OCI-LY1 (cell line): ENCODE measurements around the gene TNRC6C.
"Not testable (repeated sequence)": the region's sequence is repeated elsewhere in the genome, so short reads cannot be mapped to it uniquely, and the experiment has no call there.

ENCODE experiments used
- H2AFZ ChIP-seq: fragments of 200-600 bp; sonication (generic), shearing (Covaris generic); 2 replicates; pipeline ENCODE4 v1.6.0; 2014; ENCODE audit warnings: antibody characterized with exemption, mild to moderate bottlenecking, low read length
- H3F3A ChIP-seq: fragments of 200-600 bp; sonication (generic), shearing (Covaris generic); 2 replicates; pipeline ENCODE4 v1.6.0; 2014; ENCODE audit warnings: mild to moderate bottlenecking, antibody characterized with exemption, low read length, moderate library complexity; ENCODE audit not compliant: insufficient read depth
- H3K27ac ChIP-seq: fragments of 200-600 bp; sonication (generic); 2 replicates; pipeline ENCODE4 v1.5.1; 2014; ENCODE audit warnings: low read length, mixed run types, mild to moderate bottlenecking, low read depth; ENCODE audit not compliant: poor library complexity, severe bottlenecking
- H3K27me3 ChIP-seq: fragments of 200-600 bp; sonication (generic); 2 replicates; pipeline ENCODE4 v1.6.0; 2014; ENCODE audit warnings: antibody characterized with exemption, mild to moderate bottlenecking, low read length, moderate library complexity; ENCODE audit not compliant: insufficient read depth
- H3K36me3 ChIP-seq: fragments of 200-600 bp; sonication (generic); 2 replicates; pipeline ENCODE4 v1.6.1; 2014; ENCODE audit warnings: mild to moderate bottlenecking, antibody characterized with exemption, low read length, moderate library complexity, mixed read lengths; ENCODE audit not compliant: insufficient read depth
- H3K4me1 ChIP-seq: fragments of 200-600 bp; sonication (generic); 2 replicates; pipeline ENCODE4 v1.5.1; 2014; ENCODE audit warnings: mild to moderate bottlenecking, low read length, moderate library complexity; ENCODE audit not compliant: insufficient read depth, severe bottlenecking
- H3K4me2 ChIP-seq: fragments of 200-600 bp; sonication (generic), shearing (Covaris generic); 2 replicates; pipeline ENCODE4 v1.6.1; 2014; ENCODE audit warnings: low read length
- H3K4me3 ChIP-seq: fragments of 200-600 bp; sonication (generic); 2 replicates; pipeline ENCODE4 v1.5.1; 2014; ENCODE audit warnings: low read length, low read depth, mild to moderate bottlenecking, mixed read lengths; ENCODE audit not compliant: poor library complexity, severe bottlenecking
- H3K79me2 ChIP-seq: fragments of 200-600 bp; shearing (Covaris generic); 2 replicates; pipeline ENCODE4 v1.6.1; 2016; ENCODE audit warnings: mixed run types, low read length, mixed read lengths; ENCODE audit not compliant: insufficient read depth
- H3K9ac ChIP-seq: fragments of 200-600 bp; sonication (generic), shearing (Covaris generic); 2 replicates; pipeline ENCODE4 v1.6.1; 2014; ENCODE audit warnings: mild to moderate bottlenecking, low read length, mixed read lengths
- H3K9me2 ChIP-seq: fragments of 200-600 bp; sonication (generic), shearing (Covaris generic); 2 replicates; pipeline ENCODE4 v1.6.1; 2014; ENCODE audit warnings: low read depth, mild to moderate bottlenecking, low read length, mixed read lengths
- H3K9me3 ChIP-seq: fragments of 200-600 bp; shearing (Covaris generic); 2 replicates; pipeline ENCODE4 v1.6.1; 2014; ENCODE audit warnings: low read length, mixed read lengths
- H4K20me1 ChIP-seq: fragments of 200-600 bp; sonication (generic), shearing (Covaris generic); 2 replicates; pipeline ENCODE4 v1.6.0; 2016; ENCODE audit warnings: mild to moderate bottlenecking, low read length; ENCODE audit not compliant: insufficient read depth
- EZH2 ChIP-seq: fragments of 200-600 bp; sonication (generic), shearing (Covaris generic); IDR thresholded peaks from 2 replicates; pipeline ENCODE4 v1.8.0; 2017; ENCODE audit warnings: borderline replicate concordance, mixed run types, mild to moderate bottlenecking, antibody characterized with exemption, low read length, moderate library complexity, mixed read lengths
- TF ChIP-seq, protein P1 (sequence below): fragments of 200-600 bp; sonication (generic), shearing (Covaris generic); IDR thresholded peaks from 2 replicates; pipeline ENCODE4 v1.5.1; 2017; ENCODE audit warnings: mild to moderate bottlenecking, antibody characterized with exemption, low read length, moderate library complexity, mixed read lengths

TNRC6C gene

DNA sequence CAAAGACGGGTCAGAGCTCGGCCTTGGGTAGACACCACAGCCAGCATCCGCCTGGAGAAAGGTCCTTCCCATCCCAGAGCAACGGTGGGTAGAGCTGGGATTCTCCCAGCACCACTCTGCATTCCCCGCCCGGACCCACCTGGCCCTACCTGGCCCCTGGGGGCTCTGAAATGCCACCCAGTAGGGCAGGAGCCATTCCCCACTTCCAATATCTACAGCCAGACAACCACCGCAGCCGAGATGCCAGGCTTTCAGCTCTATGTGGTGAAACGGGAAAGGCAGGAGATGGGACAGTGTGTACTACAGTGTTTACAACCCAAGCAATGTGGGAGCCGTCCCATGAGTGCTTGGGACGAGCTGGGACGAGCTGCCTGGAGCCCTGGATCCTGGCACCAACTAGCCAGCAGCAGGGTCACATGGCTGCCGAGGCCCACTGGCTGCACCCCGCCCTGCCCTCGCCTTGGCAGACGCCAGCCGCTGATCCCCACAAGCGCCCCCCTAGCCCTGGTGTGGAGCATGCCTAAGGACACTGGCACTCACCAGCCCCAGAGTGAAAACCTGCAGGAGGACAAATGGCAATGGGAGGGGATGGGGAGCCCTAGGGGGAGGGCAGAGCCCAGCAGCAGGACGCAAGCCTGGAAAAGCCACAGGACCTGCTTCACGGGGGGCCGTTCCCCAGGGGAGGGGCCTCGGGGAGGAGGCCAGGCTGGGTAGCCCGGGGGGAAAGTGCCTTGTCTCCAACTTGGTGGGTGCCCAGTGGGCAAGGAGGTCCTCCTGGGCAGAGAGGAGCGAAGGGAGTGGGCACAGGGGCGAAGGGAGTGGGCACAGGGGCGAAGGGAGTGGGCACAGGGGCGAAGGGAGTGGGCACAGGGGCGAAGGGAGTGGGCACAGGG lies 156.6 kb downstream of the TNRC6C start:
- Histone ChIP-seq H3K36me3 (peaks cover 38% of the 10 kb centered on the region), H3K9ac (no peak overlapping the region), H3F3A (no peaks in the 10 kb centered on the region), H3K27me3 (no peaks in the 10 kb centered on the region), H3K79me2 (no peaks in the 10 kb centered on the region), H2AFZ (no peak overlapping the region), H4K20me1 (no peaks in the 10 kb centered on the region), H3K27ac (no peak overlapping the region), H3K9me3 (no peaks in the 10 kb centered on the region), H3K4me1 (peaks cover 12% of the 10 kb centered on the region), H3K4me2 (no peak overlapping the region), H3K9me2 (no peaks in the 10 kb centered on the region), H3K4me3 (no peak overlapping the region)
- no peak for TF ChIP-seq EZH2
- TF ChIP-seq, protein P1, sequence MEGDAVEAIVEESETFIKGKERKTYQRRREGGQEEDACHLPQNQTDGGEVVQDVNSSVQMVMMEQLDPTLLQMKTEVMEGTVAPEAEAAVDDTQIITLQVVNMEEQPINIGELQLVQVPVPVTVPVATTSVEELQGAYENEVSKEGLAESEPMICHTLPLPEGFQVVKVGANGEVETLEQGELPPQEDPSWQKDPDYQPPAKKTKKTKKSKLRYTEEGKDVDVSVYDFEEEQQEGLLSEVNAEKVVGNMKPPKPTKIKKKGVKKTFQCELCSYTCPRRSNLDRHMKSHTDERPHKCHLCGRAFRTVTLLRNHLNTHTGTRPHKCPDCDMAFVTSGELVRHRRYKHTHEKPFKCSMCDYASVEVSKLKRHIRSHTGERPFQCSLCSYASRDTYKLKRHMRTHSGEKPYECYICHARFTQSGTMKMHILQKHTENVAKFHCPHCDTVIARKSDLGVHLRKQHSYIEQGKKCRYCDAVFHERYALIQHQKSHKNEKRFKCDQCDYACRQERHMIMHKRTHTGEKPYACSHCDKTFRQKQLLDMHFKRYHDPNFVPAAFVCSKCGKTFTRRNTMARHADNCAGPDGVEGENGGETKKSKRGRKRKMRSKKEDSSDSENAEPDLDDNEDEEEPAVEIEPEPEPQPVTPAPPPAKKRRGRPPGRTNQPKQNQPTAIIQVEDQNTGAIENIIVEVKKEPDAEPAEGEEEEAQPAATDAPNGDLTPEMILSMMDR: no peak

DNA sequence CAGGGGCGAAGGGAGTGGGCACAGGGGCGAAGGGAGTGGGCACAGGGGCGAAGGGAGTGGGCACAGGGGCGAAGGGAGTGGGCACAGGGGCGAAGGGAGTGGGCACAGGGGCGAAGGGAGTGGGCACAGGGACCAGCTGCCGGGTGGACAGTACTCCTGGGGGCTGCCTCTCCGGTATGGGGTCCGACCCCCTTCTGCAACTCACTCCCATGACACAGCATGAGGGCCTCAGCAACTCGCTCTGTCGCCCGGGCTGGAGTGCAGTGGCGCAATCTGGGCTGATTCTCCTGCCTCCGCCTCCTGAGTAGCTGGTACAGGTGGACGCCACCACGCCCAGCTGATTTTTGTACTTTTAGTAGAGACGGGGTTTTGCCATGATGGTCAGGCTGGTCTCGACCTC lies 157.3 kb downstream of the TNRC6C start:
- H3K9me2 ChIP-seq, H3K9me3 ChIP-seq, H3K4me3 ChIP-seq, H4K20me1 ChIP-seq, H3K27ac ChIP-seq, H2AFZ ChIP-seq, H3K27me3 ChIP-seq, H3F3A ChIP-seq, H3K9ac ChIP-seq, H3K4me2 ChIP-seq, H3K79me2 ChIP-seq: not testable (repeated sequence)
- Histone ChIP-seq H3K4me1 (peaks cover 12% of the 10 kb centered on the region), H3K36me3 (peaks cover 38% of the 10 kb centered on the region)

DNA sequence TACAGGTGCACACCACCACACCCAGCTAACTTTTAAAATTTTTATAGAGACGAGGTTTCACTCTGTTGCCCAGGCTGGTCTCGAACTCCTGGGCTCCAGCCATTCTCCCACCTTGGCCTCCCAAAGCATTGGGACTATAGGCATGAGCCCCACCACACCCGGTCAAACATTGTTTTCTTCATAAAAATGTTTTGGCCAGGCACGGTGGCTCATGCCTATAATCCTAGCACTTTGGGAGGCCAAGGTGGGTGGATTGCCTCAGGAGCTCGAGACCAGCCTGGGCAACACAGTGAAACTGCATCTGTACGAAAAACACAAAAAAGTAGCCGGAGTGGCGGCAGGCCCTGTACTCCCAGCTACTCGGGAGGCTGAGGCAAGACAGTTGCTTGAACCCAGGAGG lies 157.9 kb downstream of the TNRC6C start:
- Histone ChIP-seq H3K27ac (no peak overlapping the region), H3K9ac (no peak overlapping the region), H3K79me2 (no peaks in the 10 kb centered on the region), H2AFZ (no peak overlapping the region), H3K27me3 (no peaks in the 10 kb centered on the region), H3K4me3 (no peak overlapping the region), H3K9me3 (no peaks in the 10 kb centered on the region), H4K20me1 (no peaks in the 10 kb centered on the region), H3K9me2 (no peaks in the 10 kb centered on the region), H3K36me3 (peaks cover 33% of the 10 kb centered on the region), H3K4me2 (no peak overlapping the region), H3K4me1 (peaks cover 16% of the 10 kb centered on the region), H3F3A (no peaks in the 10 kb centered on the region)
- TF ChIP-seq EZH2: no peak
- TF ChIP-seq, protein P1: no peak
